Mucosa of gallbladder (tissue), 1 donor: ENCODE results near the gene RAB25. TPM values are rescaled to one million over a fixed set of nuclear protein-coding genes. Genes with fewer than 3 reads are reported as not detected.
"Not testable (repeated sequence)": the region's sequence is repeated elsewhere in the genome, so short reads cannot be mapped to it uniquely, and the experiment has no call there.

Source experiments
- DNase-seq: peaks from one replicate; pipeline ENCODE4 v3.0.0-alpha.2; 2020; ENCODE audit warnings: low spot score
- total RNA-seq: library from RNA; stranded (reverse); gene quantifications from one replicate; pipeline ENCODE4 v1.2.1, GENCODE V29; 2021
- donor health status: DM: no; HTN: no; CAD: no.

The RAB25 gene
- total RNA-seq, 1 donor from 2014 or later, result 103 TPM

DNA sequence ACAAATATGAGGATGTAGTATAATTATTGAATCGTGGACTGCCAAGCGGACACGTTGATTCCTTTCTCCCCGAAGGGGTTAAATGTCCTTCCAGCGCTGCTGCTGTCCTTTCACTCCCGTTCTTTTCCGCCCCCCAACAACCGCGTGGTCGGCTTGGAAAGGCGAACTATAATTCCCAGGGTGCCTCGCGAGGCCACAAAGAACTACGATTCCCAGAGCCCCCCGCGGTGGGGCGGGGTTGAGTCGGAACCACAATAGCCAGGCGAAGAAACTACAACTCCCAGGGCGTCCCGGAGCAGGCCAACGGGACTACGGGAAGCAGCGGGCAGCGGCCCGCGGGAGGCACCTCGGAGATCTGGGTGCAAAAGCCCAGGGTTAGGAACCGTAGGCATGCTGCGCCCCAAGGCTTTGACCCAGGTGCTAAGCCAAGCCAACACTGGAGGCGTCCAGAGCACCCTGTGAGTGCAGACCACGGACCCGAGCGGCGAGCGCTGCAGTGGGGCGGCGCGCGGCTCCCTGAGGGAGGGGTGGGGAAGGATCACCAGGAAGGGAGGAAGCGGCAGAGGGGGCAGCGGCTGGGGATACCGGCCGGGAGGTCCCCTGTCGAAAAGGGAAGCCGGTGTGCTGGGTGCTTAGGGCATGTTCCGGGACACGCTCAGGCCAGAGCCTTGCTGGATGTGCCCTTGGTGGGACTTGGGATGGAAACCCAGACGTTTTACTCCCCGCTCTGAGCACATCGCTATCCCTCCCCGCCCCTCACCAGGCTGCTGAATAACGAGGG, 6.3 kb upstream of the RAB25 start, which contains the start of gene LAMTOR2:
Gene LAMTOR2 (plus strand): TSS at position 283 of the 781 bp plus-strand sequence. CDS start 108 bp downstream, at position 391.
- peak; percentile 98 for DNase-seq

DNA sequence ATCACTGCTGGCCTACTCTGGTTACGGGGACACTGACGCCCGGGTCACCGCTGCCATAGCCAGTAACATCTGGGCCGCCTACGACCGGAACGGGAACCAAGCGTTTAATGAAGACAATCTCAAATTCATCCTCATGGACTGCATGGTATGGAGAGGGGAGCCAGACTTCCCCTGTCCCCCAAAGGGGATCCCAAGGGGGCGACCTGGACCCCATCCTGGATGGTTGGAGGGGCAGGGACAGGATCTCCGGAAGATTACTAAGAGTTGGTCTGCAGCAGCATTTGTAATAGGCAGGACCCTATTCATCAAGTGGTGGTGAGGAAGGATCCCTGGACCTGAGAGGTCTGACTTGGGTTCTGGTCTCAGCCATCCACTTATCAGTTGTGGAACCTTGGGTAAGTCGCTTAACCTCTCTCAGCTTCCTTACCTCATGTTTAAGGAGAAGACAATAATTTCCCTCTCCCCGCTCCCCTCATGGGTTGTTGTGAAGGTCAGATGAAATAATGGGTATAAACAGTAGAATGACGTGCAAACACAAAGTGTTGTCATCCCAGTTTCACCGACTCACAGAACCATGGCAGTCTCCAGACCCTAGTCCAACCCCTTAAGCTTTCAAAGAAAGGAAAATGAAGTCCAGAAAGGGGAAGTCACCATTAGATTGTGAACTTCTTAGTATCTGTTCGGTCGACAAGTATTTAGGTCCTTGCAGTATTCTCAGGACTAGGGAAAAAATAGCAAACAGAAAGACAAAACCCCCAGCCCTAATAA, 5.5 kb upstream of the RAB25 start:
- DNase-seq, result no peak

- DNase-seq, result no peak
These were observed 4.6 kb upstream of the RAB25 start for GRCh38 chr1:156056326-156056849.

DNA sequence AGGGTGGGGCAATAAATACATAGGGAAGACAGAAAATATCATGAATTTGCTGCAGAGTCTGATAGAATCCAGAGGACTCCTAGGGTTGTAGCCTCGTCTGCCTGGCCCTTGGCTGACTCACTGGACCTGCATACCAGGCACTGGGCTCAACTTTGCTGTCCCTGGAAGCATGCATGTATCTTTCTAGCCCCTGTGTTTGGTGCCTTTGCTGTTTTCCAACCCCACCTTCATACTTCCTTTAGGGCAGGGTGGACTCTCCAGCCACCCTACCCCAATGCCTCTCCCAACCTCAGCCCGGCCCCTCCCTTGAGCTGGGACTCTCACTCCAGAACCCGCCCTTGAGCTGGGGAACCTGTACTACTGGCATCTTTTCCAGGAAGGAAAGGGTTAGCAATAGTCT, 1.2 kb downstream of the RAB25 start:
- DNase-seq, result no peak

DNA sequence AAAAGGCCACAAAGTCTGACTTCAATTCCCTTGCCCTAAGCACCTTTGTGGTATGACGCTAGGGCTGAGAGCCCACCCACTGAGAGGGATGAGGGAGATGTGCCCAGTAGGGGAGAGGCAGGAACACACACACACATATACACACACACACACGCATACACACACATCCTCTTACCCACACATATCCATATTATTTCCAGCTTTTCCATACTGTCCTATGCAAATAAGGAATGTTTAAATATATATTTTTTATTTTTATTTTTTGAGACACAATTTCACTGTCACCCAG, 3.0 kb downstream of the RAB25 start:
- no peak for DNase-seq

- no peak for DNase-seq
These were observed 3.7 kb downstream of the RAB25 start for GRCh38 chr1:156064615-156065014.

DNA sequence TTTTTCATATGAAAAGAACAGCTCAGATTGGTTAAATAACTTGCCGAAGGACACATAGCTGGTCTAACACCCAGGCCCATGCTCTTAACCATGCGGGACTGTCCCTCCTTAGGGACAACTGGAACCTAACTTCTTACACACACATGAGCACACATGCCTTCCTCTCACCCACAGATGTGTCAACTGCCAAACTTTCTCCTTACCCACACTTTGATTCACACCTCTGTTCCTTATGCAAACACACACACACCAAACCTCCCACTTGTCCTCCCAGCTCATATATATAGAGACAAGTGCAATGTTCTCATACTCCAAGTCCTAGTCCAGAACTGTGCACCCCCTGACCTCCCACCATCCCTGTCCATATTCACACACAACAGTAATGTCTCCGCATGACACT, 4.3 kb downstream of the RAB25 start:
- no peak for DNase-seq

DNA sequence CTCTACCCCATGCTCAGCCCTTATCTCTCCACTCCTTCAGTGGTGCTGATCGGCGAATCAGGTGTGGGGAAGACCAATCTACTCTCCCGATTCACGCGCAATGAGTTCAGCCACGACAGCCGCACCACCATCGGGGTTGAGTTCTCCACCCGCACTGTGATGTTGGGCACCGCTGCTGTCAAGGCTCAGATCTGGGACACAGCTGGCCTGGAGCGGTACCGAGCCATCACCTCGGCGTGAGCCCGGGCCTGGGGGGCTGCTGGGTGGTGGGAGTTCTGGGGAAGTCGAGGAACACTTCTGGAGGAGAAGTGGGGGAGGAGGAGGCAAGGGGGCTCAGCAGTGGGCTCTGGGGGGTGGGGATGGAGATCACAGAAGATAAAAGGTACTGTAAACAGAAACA, 4.9 kb downstream of the RAB25 start:
- no peak for DNase-seq

GRCh38 chr1:156067262-156067661, 6.3 kb downstream of the RAB25 start:
- DNase-seq, result no peak

DNA sequence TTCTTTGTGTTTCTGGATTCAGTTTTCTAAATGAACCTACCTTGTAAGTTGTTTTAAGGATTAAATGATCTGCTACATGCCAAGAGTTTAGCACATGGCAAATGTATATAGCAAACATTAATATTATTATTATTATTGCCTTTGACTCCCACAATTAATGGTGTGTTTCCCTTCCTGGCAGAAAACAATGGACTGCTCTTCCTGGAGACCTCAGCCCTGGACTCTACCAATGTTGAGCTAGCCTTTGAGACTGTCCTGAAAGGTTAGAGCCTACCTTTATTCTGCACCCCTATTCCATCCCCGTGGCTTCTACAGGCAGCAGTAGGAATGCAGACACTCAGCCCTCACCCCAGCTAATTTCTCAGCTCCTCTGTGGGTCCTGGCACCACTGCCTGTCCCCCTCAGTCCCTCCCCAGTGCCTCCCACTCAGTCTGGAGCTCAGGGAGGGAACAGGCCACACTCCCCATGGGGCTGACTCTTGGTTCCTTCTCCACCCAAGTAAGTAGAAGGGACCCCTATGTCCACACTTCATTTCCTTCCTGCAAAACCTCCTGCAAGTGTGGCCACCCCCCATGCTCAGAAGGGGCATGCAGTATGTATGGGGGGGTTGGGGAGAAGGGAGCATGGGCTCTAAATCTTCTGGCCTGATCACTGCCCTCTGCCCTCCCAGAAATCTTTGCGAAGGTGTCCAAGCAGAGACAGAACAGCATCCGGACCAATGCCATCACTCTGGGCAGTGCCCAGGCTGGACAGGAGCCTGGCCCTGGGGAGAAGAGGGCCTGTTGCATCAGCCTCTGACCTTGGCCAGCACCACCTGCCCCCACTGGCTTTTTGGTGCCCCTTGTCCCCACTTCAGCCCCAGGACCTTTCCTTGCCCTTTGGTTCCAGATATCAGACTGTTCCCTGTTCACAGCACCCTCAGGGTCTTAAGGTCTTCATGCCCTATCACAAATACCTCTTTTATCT, 8.8 kb downstream of the RAB25 start:
- no peak for DNase-seq

GRCh38 chr1:156070548-156070947, 9.6 kb downstream of the RAB25 start:
- DNase-seq, result no peak

DNA sequence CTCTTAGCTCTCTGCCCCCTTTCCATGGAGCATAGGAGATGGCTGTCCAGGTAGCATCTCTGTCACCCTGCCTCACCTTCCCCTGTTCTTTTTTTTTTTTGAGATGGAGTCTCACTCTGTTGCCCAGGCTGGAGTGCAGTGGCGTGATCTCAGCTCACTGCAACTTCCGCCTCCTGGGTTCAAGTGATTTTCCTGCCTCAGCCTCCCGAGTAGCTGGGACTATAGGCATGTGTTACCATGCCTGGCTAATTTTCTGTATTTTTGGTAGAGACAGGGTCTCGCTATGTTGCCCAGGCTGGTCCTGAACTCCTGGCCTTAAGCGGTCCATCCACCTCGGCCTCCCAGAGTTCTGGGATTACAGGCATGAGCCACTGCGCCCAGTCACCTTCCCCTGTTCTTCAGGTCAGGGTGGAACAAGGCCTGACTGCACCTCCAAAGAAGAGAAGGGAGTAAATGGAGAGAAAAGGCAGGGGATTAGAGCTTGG, 10.4 kb downstream of the RAB25 start:
- DNase-seq, result not testable (repeated sequence)

DNA sequence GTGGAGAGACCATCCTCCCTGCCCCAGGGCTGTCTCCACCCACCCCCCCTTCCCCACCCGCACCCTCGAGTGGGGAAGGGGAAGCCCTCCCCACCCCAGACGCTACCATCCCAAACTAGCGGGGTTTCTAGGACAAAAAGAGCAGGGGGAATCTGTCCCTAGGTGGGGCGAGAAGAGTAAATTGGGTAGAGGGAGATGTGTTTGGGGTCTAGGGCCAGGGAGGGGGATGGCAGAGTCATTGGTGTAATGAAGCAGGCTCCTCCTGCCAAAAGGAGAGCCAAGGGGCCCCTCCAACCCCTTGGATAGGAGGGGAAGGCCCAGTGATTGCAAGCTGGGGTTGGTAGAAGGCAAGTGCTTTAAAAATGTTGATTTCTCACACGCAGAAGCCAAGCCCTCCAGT, 11.3 kb downstream of the RAB25 start:
- no peak for DNase-seq

DNA sequence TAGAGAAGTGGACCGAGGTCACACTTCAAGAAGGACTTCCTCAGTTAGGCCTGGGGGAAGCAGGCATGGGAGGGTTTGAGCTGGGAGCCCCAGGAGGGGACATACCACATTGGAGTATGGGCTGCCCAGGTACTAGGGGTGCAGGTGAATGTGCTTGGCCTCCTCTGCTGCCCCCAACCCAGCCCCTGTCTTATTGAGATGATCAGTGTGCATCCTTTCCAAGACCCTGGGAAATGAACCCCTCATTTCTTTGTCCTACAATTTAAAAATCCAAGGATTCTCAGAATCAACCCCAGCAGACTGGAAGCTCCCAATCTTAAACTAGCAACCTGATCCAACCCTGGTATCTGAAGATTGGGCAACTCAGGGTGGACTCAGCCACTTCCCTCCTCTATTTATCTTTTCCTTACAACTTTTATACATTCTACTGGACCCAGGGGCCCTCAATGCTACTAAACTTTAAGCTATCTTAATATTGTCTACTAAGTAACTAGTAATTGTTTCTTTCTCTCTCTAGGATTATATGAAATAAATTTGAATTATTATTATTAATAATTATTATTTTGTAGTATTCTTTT, 12.2 kb downstream of the RAB25 start:
- DNase-seq, result no peak

DNA sequence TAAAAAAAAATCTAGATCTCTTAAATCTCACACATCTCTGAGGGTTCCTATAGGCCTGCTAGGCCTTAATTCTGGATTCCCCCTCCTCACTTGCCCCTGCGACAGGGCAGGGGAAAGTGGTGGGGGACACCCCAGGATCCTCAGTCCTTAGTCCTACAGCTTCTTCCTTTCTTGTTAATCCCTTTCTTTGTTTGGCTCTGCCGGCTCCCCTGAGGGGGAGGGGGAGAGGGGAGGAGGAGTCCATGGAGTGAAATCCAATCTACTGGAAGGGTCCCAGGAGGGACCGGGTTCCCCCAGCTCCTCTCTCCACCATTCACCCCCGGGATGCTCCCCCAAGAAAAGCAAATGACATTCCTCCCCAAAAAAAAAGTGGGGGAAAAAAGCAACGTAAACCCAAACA, 12.8 kb downstream of the RAB25 start:
- DNase-seq, result no peak

GRCh38 chr1:156074661-156075060, 13.7 kb downstream of the RAB25 start:
- DNase-seq, result no peak

DNA sequence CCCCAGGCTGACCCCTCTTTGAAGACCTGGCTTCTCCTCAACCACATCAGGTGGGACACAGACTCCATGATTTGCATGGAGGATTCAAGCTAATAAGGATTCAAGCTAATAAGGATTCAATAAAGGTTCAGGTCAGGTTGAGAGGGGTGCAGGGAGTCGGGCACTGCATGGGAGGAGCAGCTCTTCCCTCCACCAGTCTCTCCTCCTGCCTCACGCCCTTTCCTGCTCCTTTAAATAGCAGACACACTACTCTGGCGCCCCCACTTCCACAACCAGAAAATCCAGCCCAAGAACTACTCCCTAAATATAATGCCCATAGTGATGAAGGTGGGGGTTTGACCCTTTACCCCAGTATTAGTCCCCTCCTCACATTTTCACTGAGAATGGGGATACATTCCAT, 14.2 kb downstream of the RAB25 start:
- DNase-seq, result no peak

GRCh38 chr1:156075775-156076204, 14.8 kb downstream of the RAB25 start:
- no peak for DNase-seq

DNA sequence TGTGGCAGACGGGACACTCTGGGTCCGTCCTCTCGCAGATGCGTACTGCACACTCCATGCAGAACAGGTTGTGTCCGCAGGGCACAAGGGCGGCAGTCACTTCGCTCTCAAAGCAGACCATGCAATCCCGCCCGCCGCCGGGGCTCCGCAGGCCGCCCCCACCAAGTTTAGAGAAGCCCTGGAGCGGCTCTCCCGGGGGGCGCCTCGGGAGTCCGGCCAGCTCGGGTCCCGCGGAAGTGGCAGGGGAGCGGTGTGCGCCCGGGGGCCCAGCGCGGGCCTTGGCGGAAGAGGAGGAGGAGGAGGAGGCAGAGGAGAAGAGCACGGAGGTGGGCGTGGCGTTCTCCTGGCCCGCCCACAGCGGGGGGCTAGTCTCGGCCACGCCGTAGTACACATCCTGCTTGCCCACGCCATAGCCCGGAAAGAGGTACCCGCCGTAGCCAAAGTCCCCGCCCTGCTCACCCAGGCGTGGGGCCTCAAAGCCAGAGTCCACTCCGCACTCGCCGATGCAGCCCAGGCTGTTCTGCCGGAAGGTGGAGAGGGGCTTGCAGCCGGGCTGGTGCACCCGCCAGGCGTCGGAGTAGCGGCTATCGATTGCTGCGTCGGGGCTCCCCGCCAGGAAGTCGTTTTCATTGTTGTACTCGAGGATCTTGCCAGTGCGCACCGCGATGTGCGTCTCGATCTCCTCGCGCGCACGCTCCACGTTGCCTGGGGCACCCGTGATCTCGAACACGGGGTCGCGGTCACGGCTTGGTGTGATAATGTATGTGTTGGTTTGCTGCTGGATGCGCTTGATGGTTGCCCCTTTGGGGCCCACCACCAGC, 15.9 kb downstream of the RAB25 start:
- peak; percentile 48 for DNase-seq

GRCh38 chr1:156077430-156077760, 16.4 kb downstream of the RAB25 start:
- no peak for DNase-seq

GRCh38 chr1:156078728-156079127, 17.8 kb downstream of the RAB25 start:
- DNase-seq, result no peak
